Stimulated activated memory B cell treated with anti-CD40 and anti-IgM and Interleukin-4, amounts not matched to agents 10 μg/mL and 1 μg/mL and 100 μg/mL, for 72 hours (primary cell): ENCODE results near the gene RASGRF1.
"Not testable (repeated sequence)": the region's sequence is repeated elsewhere in the genome, so short reads cannot be mapped to it uniquely, and the experiment has no call there.

Experiments used
- ATAC-seq: fragments of 150-1000 bp; cut with Tn5 transposase; 2 replicates; pipeline ENCODE4 v1.10.0; 2021
- H3K27ac Mint-ChIP-seq: one replicate; pipeline ENCODE4 v1.8.0; 2022; ENCODE audit warnings: mild to moderate bottlenecking, mixed read lengths
- H3K27me3 Mint-ChIP-seq: one replicate; pipeline ENCODE4 v1.8.0; 2022; ENCODE audit warnings: mixed read lengths
- H3K36me3 Mint-ChIP-seq: one replicate; pipeline ENCODE4 v1.8.0; 2022; ENCODE audit warnings: mixed read lengths
- H3K4me1 Mint-ChIP-seq: one replicate; pipeline ENCODE4 v1.8.0; 2022; ENCODE audit warnings: mixed read lengths
- H3K4me3 Mint-ChIP-seq: one replicate; pipeline ENCODE4 v1.8.0; 2022; ENCODE audit warnings: mild to moderate bottlenecking, moderate library complexity, mixed read lengths
- H3K9me3 Mint-ChIP-seq: one replicate; pipeline ENCODE4 v1.8.0; 2022; ENCODE audit warnings: mixed read lengths

RASGRF1 gene

DNA sequence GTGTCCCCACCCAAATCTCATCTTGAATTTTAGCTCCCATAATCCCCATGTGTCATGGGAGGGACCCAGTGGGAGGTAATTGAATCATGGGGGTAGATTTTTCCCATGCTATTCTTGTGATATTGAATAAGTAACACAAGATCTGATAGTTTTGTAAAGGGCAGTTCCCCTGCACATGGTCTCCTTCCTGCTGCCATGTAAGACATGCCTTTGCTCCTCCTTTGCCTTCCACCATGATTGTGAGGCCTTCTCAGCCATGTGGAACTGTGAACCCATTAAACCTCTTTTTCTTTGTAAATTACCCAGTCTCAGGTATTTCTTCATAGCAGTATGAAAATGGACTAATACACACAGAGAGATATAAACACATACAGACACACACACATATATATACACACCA lies 66.1 kb downstream of the RASGRF1 start:
- H3K27me3 Mint-ChIP-seq, H3K36me3 Mint-ChIP-seq, ATAC-seq: not testable (repeated sequence)
- peak overlapping the region; percentile 44 for H3K4me3 Mint-ChIP-seq
- peaks cover 14% of the 10 kb centered on the region for H3K9me3 Mint-ChIP-seq
- peaks cover 12% of the 10 kb centered on the region for H3K4me1 Mint-ChIP-seq
- H3K27ac Mint-ChIP-seq, result peak overlapping the region; percentile 75

DNA sequence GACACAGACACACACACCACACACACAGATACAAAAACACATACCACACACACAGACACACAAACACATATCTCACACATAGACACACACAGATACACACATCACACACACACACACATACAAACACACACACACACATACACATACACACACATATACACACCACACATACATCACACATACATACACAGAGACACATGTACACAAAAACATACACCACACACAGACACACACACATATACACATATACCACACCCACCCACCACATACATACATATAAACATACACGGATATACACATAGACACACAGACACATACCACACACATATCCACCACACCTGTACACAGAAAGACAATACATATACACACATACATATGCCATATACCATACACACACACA lies 66.7 kb downstream of the RASGRF1 start:
- Mint-ChIP-seq H3K36me3 (peaks cover 8% of the 10 kb centered on the region), H3K27me3 (no peaks in the 10 kb centered on the region), H3K27ac (peak overlapping the region; percentile 1), H3K4me1 (peaks cover 14% of the 10 kb centered on the region), H3K4me3 (no peak overlapping the region), H3K9me3 (peaks cover 14% of the 10 kb centered on the region)
- ATAC-seq, result no peak

GRCh38 chr15:79023546-79023890 lies 67.1 kb downstream of the RASGRF1 start:
- Mint-ChIP-seq H3K4me3 (no peak overlapping the region), H3K36me3 (peaks cover 8% of the 10 kb centered on the region), H3K27me3 (no peaks in the 10 kb centered on the region), H3K27ac (peak overlapping the region; percentile 1), H3K9me3 (peaks cover 14% of the 10 kb centered on the region), H3K4me1 (peaks cover 18% of the 10 kb centered on the region)
- ATAC-seq, result no peak

DNA sequence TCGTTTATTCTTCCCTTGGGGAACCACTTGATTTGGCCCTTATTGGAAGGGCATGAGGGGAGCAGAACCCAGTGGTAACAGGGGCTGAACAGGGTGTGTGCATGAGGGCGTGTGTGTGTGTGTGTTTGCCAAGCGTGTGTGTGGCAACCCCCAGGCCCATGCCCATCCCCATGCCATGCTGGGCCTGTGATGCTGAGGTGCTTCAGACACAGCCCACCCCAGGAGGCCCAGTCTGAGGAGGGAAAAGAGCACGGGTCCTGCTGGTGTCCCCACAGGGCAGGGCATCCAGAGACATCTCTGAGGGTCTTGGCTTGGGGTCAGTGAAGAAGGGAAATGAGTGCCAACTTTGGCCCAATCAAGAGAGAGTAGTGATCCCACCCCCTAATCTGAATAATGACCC lies 71.6 kb downstream of the RASGRF1 start:
- H3K4me1 Mint-ChIP-seq, result peaks cover 45% of the 10 kb centered on the region
- H3K27me3 Mint-ChIP-seq, result no peaks in the 10 kb centered on the region
- H3K9me3 Mint-ChIP-seq, result peaks cover 3% of the 10 kb centered on the region
- H3K27ac Mint-ChIP-seq, result peak overlapping the region; percentile 55
- H3K4me3 Mint-ChIP-seq, result no peak overlapping the region
- no peak for ATAC-seq
- no peaks in the 10 kb centered on the region for H3K36me3 Mint-ChIP-seq

DNA sequence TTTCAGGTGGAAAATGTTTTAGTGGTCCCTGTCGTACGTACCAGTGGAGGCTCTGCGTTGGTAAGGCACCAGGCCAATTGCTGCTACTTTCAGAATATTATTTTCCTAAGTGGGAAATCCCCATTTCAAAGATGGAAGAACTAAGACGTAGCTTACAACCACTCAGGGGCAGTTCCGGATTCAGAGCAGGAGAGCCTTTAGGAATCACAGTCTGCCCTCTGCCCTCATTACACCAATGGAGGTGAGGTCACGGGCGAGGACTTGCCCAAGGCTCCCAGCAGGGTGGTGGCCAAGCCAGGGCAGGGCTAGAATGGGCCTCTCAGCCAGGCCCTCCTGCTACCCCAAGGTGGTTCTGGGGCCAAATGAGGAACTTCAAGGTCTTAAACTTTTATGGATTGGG lies 72.6 kb downstream of the RASGRF1 start:
- Mint-ChIP-seq H3K27ac (peak overlapping the region; percentile 55), H3K9me3 (no peaks in the 10 kb centered on the region), H3K4me3 (peak overlapping the region; percentile 69), H3K4me1 (peaks cover 45% of the 10 kb centered on the region), H3K36me3 (no peaks in the 10 kb centered on the region), H3K27me3 (no peaks in the 10 kb centered on the region)
- ATAC-seq, result peak; percentile 64

GRCh38 chr15:79016527-79017170 lies 73.9 kb downstream of the RASGRF1 start:
- no peak for ATAC-seq
- Mint-ChIP-seq H3K36me3 (no peaks in the 10 kb centered on the region), H3K4me1 (peaks cover 45% of the 10 kb centered on the region), H3K9me3 (no peaks in the 10 kb centered on the region), H3K27me3 (no peaks in the 10 kb centered on the region), H3K4me3 (peak overlapping the region; percentile 69), H3K27ac (peak overlapping the region; percentile 55)

DNA sequence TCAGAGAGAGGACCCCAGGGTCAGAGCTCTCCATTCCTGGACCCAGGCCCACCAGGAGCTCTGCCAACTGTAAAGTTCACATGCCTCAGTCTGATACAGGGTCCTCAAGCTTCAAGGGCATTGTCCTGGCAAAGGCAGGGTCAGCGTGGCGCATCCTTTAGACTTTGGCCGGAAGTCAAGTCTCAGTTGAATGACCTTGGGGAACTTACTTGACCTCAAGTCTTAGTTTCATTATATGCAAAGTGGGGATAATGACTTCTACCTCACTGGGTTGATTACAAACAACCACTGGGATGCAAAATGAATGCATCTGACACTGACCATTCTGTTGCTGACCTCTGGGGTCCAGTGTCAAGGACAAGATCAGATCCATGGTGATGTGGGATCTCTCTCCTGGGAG lies 75.2 kb downstream of the RASGRF1 start:
- H3K4me3 Mint-ChIP-seq, result peak overlapping the region; percentile 49
- H3K36me3 Mint-ChIP-seq, result no peaks in the 10 kb centered on the region
- H3K27ac Mint-ChIP-seq, result peak overlapping the region; percentile 55
- H3K27me3 Mint-ChIP-seq, result no peaks in the 10 kb centered on the region
- H3K4me1 Mint-ChIP-seq, result peaks cover 53% of the 10 kb centered on the region
- no peaks in the 10 kb centered on the region for H3K9me3 Mint-ChIP-seq
- ATAC-seq, result peak; percentile 52

- peak overlapping the region; percentile 69 for H3K27ac Mint-ChIP-seq
Observed at GRCh38 chr15:79010278-79010677, 80.3 kb downstream of the RASGRF1 start.

DNA sequence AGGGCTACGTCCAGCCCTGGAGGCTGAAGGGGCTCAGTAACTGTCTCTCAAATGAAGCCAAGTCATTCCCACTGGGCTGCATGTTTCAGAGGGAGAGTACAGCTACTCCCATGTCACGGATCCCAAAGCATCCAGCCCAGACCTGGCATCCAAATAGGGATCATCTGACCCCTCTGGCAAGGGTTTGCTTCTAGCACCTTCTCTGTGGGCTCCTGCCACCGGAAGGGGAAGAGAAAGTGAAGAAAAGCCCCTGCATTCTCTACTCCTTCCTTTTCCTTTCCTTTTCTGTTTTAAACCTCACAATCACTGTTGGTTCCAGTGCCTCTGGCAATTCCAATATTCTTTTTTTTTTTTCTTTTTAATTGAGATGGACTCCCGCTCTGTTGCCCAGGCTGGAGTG lies 81.2 kb downstream of the RASGRF1 start:
- ATAC-seq, result peak; percentile 35
- Mint-ChIP-seq H3K27ac (peak overlapping the region; percentile 69), H3K9me3 (no peaks in the 10 kb centered on the region), H3K36me3 (peaks cover 13% of the 10 kb centered on the region), H3K4me3 (no peak overlapping the region), H3K27me3 (no peaks in the 10 kb centered on the region), H3K4me1 (peaks cover 63% of the 10 kb centered on the region)

More at GRCh38 chr15:79010278-79010677, 80.3 kb downstream of the RASGRF1 start:
- ATAC-seq, result no peak
- Mint-ChIP-seq H3K4me3 (no peak overlapping the region), H3K27me3 (no peaks in the 10 kb centered on the region), H3K4me1 (peaks cover 63% of the 10 kb centered on the region), H3K9me3 (no peaks in the 10 kb centered on the region), H3K36me3 (peaks cover 7% of the 10 kb centered on the region)

DNA sequence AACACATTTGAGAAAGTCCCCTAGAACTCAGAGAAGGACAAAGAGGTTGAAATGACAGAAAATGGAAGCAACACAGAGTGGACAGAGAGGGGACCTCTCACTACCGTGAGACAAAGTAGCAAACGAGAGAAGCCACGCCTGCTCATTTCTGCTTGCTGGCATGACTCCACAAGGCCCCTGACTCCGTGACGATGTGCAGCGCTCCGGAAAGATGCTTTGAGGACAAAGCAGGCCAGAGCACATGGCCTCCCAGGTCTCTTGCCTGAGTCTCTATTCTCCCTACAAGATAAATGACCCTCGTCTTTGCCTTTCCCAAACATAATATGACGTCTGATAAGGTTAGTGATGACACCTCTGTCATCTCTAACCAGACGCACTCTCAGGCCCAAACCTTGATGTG lies 81.9 kb downstream of the RASGRF1 start:
- no peaks in the 10 kb centered on the region for H3K9me3 Mint-ChIP-seq

GRCh38 chr15:79007066-79007465 lies 83.5 kb downstream of the RASGRF1 start:
- Mint-ChIP-seq H3K36me3 (peaks cover 19% of the 10 kb centered on the region), H3K27me3 (no peaks in the 10 kb centered on the region), H3K4me1 (peaks cover 82% of the 10 kb centered on the region), H3K9me3 (no peaks in the 10 kb centered on the region), H3K4me3 (no peak overlapping the region), H3K27ac (peak overlapping the region; percentile 90)
- peak; percentile 10 for ATAC-seq

More for the DNA sequence above, 81.9 kb downstream of the RASGRF1 start:
- no peak for ATAC-seq
- Mint-ChIP-seq H3K27me3 (no peaks in the 10 kb centered on the region), H3K4me3 (no peak overlapping the region), H3K27ac (peak overlapping the region; percentile 69), H3K4me1 (peaks cover 66% of the 10 kb centered on the region), H3K36me3 (peaks cover 13% of the 10 kb centered on the region)

DNA sequence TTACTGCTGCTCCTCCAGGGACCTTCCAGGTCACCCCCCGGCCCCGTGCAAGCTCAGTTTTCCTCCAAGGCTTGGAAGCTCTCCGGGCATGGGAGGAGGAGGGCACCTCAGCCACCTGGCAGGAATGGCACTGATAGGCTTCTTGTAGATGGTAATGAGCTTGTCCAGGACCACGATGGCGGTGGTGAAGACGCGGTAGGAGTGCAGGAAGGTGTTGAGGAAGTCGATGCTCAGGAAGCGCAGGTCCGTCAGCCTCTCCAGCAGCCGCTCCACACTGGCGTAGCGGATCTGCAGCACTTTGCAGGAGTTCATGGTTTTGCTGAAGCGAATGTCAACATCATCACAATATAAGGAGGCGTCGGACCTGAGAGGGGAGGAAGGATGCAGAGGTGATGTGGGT lies 84.5 kb downstream of the RASGRF1 start:
- H3K9me3 Mint-ChIP-seq, result no peaks in the 10 kb centered on the region
- H3K4me3 Mint-ChIP-seq, result no peak overlapping the region
- H3K27ac Mint-ChIP-seq, result peak overlapping the region; percentile 90
- no peaks in the 10 kb centered on the region for H3K27me3 Mint-ChIP-seq
- H3K4me1 Mint-ChIP-seq, result peaks cover 81% of the 10 kb centered on the region
- no peak for ATAC-seq
- H3K36me3 Mint-ChIP-seq, result peaks cover 19% of the 10 kb centered on the region

- Mint-ChIP-seq H3K27ac (peak overlapping the region; percentile 90), H3K4me1 (peaks cover 69% of the 10 kb centered on the region), H3K27me3 (no peaks in the 10 kb centered on the region), H3K4me3 (peak overlapping the region; percentile 56), H3K9me3 (no peaks in the 10 kb centered on the region), H3K36me3 (peaks cover 19% of the 10 kb centered on the region)
- peak; percentile 91 for ATAC-seq
Observed at GRCh38 chr15:79004336-79004735, 86.2 kb downstream of the RASGRF1 start.

DNA sequence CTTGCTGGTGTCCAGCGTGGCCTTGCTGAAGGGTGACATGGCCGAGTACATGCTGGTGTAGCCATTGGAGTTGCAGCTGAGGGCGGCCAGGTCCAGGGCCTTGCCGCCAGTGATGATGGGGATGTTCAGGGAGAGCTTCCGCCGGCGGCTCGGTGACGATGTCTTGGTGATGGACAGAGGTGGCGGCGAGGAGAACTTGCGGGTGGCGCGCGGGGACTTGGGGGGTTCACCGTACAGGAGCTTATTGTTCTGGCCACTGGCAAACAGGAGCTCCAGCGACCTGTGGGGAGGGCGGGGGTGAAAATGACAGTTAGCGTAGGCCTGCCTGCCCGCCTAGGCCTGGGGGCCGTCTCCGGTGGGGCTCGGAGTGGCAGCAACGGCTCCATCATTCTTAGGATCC lies 86.7 kb downstream of the RASGRF1 start:
- H3K36me3 Mint-ChIP-seq, result peaks cover 19% of the 10 kb centered on the region
- no peaks in the 10 kb centered on the region for H3K9me3 Mint-ChIP-seq
- H3K27me3 Mint-ChIP-seq, result no peaks in the 10 kb centered on the region
- peaks cover 64% of the 10 kb centered on the region for H3K4me1 Mint-ChIP-seq
- H3K27ac Mint-ChIP-seq, result peak overlapping the region; percentile 90
- no peak for ATAC-seq
- peak overlapping the region; percentile 56 for H3K4me3 Mint-ChIP-seq

DNA sequence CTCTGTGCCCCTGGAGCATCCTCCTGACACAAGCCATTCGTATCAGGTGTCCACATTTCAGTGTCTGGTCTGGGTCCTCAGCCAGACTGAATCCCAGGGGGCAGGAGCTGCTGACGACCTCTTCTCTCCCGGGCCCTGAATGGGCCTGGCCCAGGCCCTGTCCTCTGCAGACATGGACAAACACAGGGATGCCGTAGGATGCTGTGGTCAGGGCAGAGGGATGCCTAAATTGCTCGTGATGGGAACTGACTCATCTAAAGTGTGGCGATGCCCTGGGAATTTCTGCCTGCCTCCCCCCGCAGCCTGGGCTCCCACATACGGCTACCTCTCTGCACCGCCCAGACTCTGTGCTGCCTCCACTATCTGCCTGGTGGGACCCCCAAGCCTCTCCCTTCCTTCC lies 87.3 kb downstream of the RASGRF1 start:
- Mint-ChIP-seq H3K36me3 (peaks cover 19% of the 10 kb centered on the region), H3K4me1 (peaks cover 58% of the 10 kb centered on the region), H3K4me3 (peak overlapping the region; percentile 56), H3K27me3 (no peaks in the 10 kb centered on the region), H3K9me3 (no peaks in the 10 kb centered on the region), H3K27ac (peak overlapping the region; percentile 90)
- no peak for ATAC-seq

GRCh38 chr15:79002581-79002980 lies 88.0 kb downstream of the RASGRF1 start:
- Mint-ChIP-seq H3K36me3 (peaks cover 19% of the 10 kb centered on the region), H3K4me3 (no peak overlapping the region), H3K27ac (peak overlapping the region; percentile 90), H3K4me1 (peaks cover 53% of the 10 kb centered on the region), H3K27me3 (no peaks in the 10 kb centered on the region), H3K9me3 (no peaks in the 10 kb centered on the region)
- ATAC-seq, result no peak
